ENCODE measurements around the gene MS4A8. TPM values are rescaled to one million over a fixed set of nuclear protein-coding genes. Genes with fewer than 3 reads are reported as not detected.

The MS4A8 gene
- total and polyA plus RNA-seq, 2 of the 13 experiments (the other 11 are each of a cell fraction or from before 2014, with no cell fraction given): not detected

- TF ChIP-seq, protein P1, sequence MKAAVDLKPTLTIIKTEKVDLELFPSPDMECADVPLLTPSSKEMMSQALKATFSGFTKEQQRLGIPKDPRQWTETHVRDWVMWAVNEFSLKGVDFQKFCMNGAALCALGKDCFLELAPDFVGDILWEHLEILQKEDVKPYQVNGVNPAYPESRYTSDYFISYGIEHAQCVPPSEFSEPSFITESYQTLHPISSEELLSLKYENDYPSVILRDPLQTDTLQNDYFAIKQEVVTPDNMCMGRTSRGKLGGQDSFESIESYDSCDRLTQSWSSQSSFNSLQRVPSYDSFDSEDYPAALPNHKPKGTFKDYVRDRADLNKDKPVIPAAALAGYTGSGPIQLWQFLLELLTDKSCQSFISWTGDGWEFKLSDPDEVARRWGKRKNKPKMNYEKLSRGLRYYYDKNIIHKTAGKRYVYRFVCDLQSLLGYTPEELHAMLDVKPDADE (CRISPR knock-in tag; IDR thresholded peaks at IDR 0.05): no peak
- TF ChIP-seq, protein P2, sequence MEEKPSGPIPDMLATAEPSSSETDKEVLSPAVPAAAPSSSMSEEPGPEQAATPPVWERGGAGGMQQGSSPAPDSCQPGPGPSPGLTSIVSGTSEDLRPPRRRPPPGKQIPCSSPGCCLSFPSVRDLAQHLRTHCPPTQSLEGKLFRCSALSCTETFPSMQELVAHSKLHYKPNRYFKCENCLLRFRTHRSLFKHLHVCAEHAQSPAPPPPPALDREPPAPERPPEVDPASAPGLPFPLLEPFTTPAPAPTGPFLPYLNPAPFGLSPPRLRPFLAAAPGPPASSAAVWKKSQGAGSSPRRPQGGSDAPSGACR (CRISPR knock-in tag; IDR thresholded peaks at IDR 0.05): no peak
- no peak for TF ChIP-seq MIER2 (CRISPR knock-in tag; IDR thresholded peaks at IDR 0.05)
- no peak for TF ChIP-seq ZNF33B (CRISPR knock-in tag; IDR thresholded peaks at IDR 0.05)
- TF ChIP-seq ZNF577 (CRISPR knock-in tag; IDR thresholded peaks at IDR 0.05; ENCODE audit: borderline replicate concordance, low read depth): no peak
Measured at GRCh38 chr11:60761436-60762190, 62.2 kb downstream of the MS4A8 start (continued).

DNA sequence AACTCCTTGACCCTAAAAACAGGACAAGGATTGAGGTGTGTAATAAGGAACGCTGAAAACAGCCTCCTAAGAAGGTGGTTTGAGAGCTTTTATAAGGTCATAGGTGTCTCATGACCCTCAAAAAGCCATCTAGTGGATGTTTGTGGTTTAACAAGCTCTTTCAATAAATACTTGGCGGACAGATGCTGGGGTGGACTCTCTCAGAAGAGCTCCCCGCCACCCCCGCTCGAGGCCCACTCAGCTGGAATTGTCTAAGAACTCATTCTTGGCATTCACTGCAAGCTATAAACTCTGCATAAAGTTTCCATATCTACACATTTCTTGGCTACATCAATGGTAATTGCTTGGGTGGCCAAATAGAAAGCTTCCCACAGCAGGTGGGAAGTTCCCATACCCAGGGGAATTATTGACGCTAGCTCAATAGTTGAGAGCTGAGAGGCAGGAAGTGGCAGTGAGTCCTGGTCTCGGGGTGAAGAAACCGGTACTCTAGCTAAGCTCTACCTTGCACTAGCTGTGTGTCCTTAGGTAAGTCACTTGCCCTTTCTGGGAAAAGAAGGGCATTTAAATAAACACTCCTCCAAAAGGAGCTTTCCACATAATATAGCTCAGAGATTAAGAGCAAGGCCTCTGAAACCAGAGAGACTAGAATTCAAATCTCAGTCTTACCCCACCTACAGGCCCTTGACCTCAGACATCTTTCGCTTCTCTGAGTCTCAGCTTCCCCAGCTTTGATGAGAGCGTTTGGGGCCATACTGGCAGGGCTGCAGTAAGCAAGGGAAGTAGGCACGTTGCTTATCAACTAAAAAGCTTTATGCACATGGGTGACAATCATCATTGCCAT lies 63.7 kb downstream of the MS4A8 start:
- Histone ChIP-seq H2AFZ (ENCODE audit: low read length) (no peak overlapping the region), H3K9ac (ENCODE audit: insufficient read depth, low read depth, low read length) (no peak overlapping the region), H3K4me3 (replicated peaks in 1 of 3; ENCODE audit: insufficient read depth in 1 of 3, low read depth in 2 of 3, low read length in 3 of 3) (no peak overlapping the region), H3K27ac (ENCODE audit: extremely low read length, insufficient read depth, low read length) (no peak overlapping the region), H3K36me3 (replicated peaks in 1 of 2; ENCODE audit: control insufficient read depth in 1 of 2, insufficient read depth in 2 of 2, low read length in 2 of 2) (no peaks in the 10 kb centered on the region), H3K9me3 (ENCODE audit: low read length) (no peaks in the 10 kb centered on the region), H4K20me1 (ENCODE audit: insufficient read depth, low read length) (no peaks in the 10 kb centered on the region), H3K4me1 (ENCODE audit: insufficient read depth, low read length) (no peaks in the 10 kb centered on the region), H3K27me3 (ENCODE audit: control insufficient read depth in 1 of 2, insufficient read depth in 2 of 2, low read length in 2 of 2) (peaks cover 1 to 29% of the 10 kb centered on the region in 2 experiments; a peak in 2 of 5 replicates), H3K79me2 (ENCODE audit: insufficient read depth, low read length) (no peaks in the 10 kb centered on the region), H3K4me2 (ENCODE audit: low read depth, low read length) (no peak overlapping the region)
- BruUV-seq (replicated peaks): no TSS peak
- intact Hi-C loops (cut with micrococcal nuclease; ENCODE audit: unreplicated experiment): loop anchor here (5.0 kb wide), 1 partner anchor 401 kb away; no protein-coding TSS in a partner anchor
- POLR2A ChIA-PET: no interaction called here
- in situ Hi-C loops (cut with HindIII; ENCODE audit: extremely low pct_ligation_motif_present, low pct_unique_long_range_greater_than_20kb): no loop called here
- WGBS (ENCODE audit: low lambda C conversion rate): 27% methylated on average over 11 of the region's 11 CpGs
- FAIRE-seq (peak; percentile 60), ATAC-seq (peak; percentile 57), DNase-seq (ENCODE audit: low spot score) (peak; percentile 25)
- CTCF ChIA-PET (ENCODE audit: low intra/inter-chr PET ratio, low total read pairs): no interaction called here
- TF ChIP-seq NPAS2 (CRISPR knock-in tag; IDR thresholded peaks at IDR 0.05; ENCODE audit: borderline replicate concordance) (no peak), CTCF (CRISPR knock-in tag; IDR thresholded peaks at IDR 0.05) (peak; percentile 17; the same call in 1 of the 2 replicates), NR2F6 (IDR thresholded peaks at IDR 0.05) (peak; percentile 65), NR2F6 (CRISPR knock-in tag; IDR thresholded peaks at IDR 0.05) (peak; percentile 48; the same call in 1 of the 2 replicates)
